ENCODE measurements around the gene DVL1. TPM values are rescaled to one million over a fixed set of nuclear protein-coding genes. Genes with fewer than 3 reads are reported as not detected.

DVL1 gene
- total and polyA plus RNA-seq, 2 of the 13 experiments (the other 11 are each of a cell fraction or from before 2014, with no cell fraction given): 30.8 to 60.4 TPM

DNA sequence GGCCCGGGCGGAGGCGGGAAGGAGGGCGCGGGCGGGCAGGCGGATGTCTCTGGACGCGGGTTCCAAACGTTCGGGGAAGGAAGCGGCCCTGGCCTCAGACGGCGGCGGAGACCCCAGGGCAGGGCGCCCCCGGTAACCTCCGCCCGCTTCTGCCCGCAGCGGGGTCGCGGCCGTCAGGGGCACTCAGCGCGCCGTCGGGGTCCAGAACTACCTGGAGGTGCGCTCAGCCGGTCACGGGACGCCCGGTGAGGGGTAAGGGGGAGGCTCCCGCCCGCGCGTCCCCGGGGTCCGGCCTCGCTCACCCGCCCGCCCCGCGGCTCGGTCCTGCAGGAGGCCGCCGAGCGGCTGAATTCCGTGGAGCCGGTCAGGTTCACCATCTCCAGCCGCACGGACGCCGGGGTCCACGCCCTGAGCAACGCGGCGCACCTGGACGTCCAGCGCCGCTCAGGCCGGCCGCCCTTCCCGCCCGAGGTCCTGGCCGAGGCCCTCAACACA, 40.4 kb downstream of the DVL1 start (continued):
- TF ChIP-seq AGO2 (optimal IDR thresholded peaks at IDR 0.05; ENCODE audit: low read depth, low read length) (peak; percentile 72), ZNF850 (CRISPR knock-in tag; conservative IDR thresholded peaks at IDR 0.05) (0 out of 2 replicates have a peak, but pooled peaks have one; percentile 17), DPF2 (CRISPR knock-in tag; IDR thresholded peaks at IDR 0.05; ENCODE audit: borderline replicate concordance, low read depth) (no peak), RBFOX2 (IDR thresholded peaks at IDR 0.05; ENCODE audit: low read depth, low read length) (peak; percentile 16; the same call in 1 of the 2 replicates), RAD21 (CRISPR knock-in tag; IDR thresholded peaks at IDR 0.05) (peak; percentile 9; the same call in 1 of the 2 replicates), ZNF740 (CRISPR knock-in tag; IDR thresholded peaks at IDR 0.05) (0 out of 2 replicates have a peak, but pooled peaks have one; percentile 0), SRY (CRISPR knock-in tag; IDR thresholded peaks at IDR 0.05) (peak; percentile 34; the same call in 1 of the 2 replicates), ZNF446 (CRISPR knock-in tag; IDR thresholded peaks at IDR 0.05) (0 out of 2 replicates have a peak, but pooled peaks have one; percentile 33), SMARCE1 (IDR thresholded peaks at IDR 0.05; ENCODE audit: borderline replicate concordance) (no peak), KDM3A (CRISPR knock-in tag; IDR thresholded peaks at IDR 0.05; ENCODE audit: low read depth) (no peak), TCF7L2 (IDR thresholded peaks at IDR 0.05; ENCODE audit: low read depth, low read length) (no peak), HNF4A (CRISPR knock-in tag; IDR thresholded peaks at IDR 0.05) (no peak), UBTF (CRISPR knock-in tag; IDR thresholded peaks at IDR 0.05) (peak; percentile 59; the same call in 1 of the 2 replicates), ZBTB46 (CRISPR knock-in tag; IDR thresholded peaks at IDR 0.05; ENCODE audit: borderline replicate concordance) (no peak), KAT7 (CRISPR knock-in tag; IDR thresholded peaks at IDR 0.05; ENCODE audit: borderline replicate concordance) (peak; percentile 72), CCDC6 (CRISPR knock-in tag; IDR thresholded peaks at IDR 0.05) (peak; percentile 38; the same call in 1 of the 2 replicates), ASH2L (IDR thresholded peaks at IDR 0.05; ENCODE audit: insufficient read length, low read depth, low read length) (peak; percentile 15), CREM (IDR thresholded peaks at IDR 0.05) (no peak), CREM (CRISPR knock-in tag; IDR thresholded peaks at IDR 0.05) (no peak; the same call in 1 of the 2 replicates), NCOA1 (CRISPR knock-in tag; IDR thresholded peaks at IDR 0.05) (0 out of 2 replicates have a peak, but pooled peaks have one; percentile 26), GRHL1 (CRISPR knock-in tag; conservative IDR thresholded peaks at IDR 0.05) (no peak), SIN3A (IDR thresholded peaks at IDR 0.05; ENCODE audit: borderline replicate concordance, low read depth, low read length) (no peak), HES4 (CRISPR knock-in tag; IDR thresholded peaks at IDR 0.05; ENCODE audit: borderline replicate concordance) (0 out of 2 replicates have a peak, but pooled peaks have one; percentile 17)
- TF ChIP-seq, protein P1, sequence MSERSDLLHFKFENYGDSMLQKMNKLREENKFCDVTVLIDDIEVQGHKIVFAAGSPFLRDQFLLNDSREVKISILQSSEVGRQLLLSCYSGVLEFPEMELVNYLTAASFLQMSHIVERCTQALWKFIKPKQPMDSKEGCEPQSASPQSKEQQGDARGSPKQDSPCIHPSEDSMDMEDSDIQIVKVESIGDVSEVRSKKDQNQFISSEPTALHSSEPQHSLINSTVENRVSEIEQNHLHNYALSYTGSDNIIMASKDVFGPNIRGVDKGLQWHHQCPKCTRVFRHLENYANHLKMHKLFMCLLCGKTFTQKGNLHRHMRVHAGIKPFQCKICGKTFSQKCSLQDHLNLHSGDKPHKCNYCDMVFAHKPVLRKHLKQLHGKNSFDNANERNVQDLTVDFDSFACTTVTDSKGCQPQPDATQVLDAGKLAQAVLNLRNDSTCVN (CRISPR knock-in tag; IDR thresholded peaks at IDR 0.05; ENCODE audit: borderline replicate concordance): no peak

All from HepG2 (cell line).